ENCODE measurements around the gene ATXN1.

GRCh38 chr6:16748025-16748319 lies 13.3 kb downstream of the ATXN1 start:
- TF ChIP-seq CTCF (optimal IDR thresholded peaks at IDR 0.05 in 1 of 3, IDR thresholded peaks at IDR 0.05 in 1 of 3, conservative IDR thresholded peaks at IDR 0.05 in 1 of 3; ENCODE audit: extremely low read depth in 1 of 3, insufficient read depth in 2 of 3, low read length in 3 of 3) (no peak), EZH2 (IDR thresholded peaks at IDR 0.05; ENCODE audit: low read length) (no peak)

Data from keratinocyte (primary cell).